Ascending aorta (tissue), 2 donors: ENCODE data around the gene RGR. TPM values are rescaled to one million over a fixed set of nuclear protein-coding genes. Genes with fewer than 3 reads are reported as not detected.
A peak's percentile ranks its signal among the peaks of the same experiment; 100 is the strongest.

Source experiments
- DNase-seq, 2 donors: peaks; one replicate each; pipeline ENCODE4 v3.0.0-alpha.2; 2019; ENCODE audit warnings: low spot score in 2 of 2
- H3K27ac ChIP-seq, 2 donors: fragments of 200-600 bp; sonication (generic); one replicate each; pipeline ENCODE4 v1.5.1; 2016 to 2017; ENCODE audit warnings: mild to moderate bottlenecking in 1 of 2
- H3K27me3 ChIP-seq: fragments of 200-600 bp; sonication (generic); one replicate; pipeline ENCODE4 v1.5.1; 2017
- H3K36me3 ChIP-seq, 2 donors: fragments of 200-600 bp; sonication (generic); one replicate each; pipeline ENCODE4 v1.5.1; 2016
- H3K4me1 ChIP-seq, 2 donors: fragments of 200-600 bp; sonication (generic); one replicate each; pipeline ENCODE4 v1.5.1; 2016 to 2017; ENCODE audit warnings: mild to moderate bottlenecking in 1 of 2
- H3K4me3 ChIP-seq, 2 donors: fragments of 200-600 bp; sonication (generic); one replicate each; pipeline ENCODE4 v1.5.1; 2016 to 2017; ENCODE audit warnings: mild to moderate bottlenecking in 1 of 2
- H3K9me3 ChIP-seq, 2 donors: fragments of 200-600 bp; sonication (generic); one replicate each; pipeline ENCODE4 v1.5.1; 2016
- CTCF ChIP-seq, 3 experiments: fragments of 200-600 bp in 2 of 3; fragments of 450-650 bp in 1 of 3; sonication (generic) in 2 of 3; IDR thresholded peaks; one replicate each; pipeline ENCODE4 v1.5.1; 2016 to 2019; ENCODE audit warnings: antibody characterized with exemption in 3 of 3, mild to moderate bottlenecking in 1 of 3, moderate library complexity in 1 of 3
- intact Hi-C: fragments of 100-400 bp; cut with DNase I; formaldehyde crosslinking; loops from one replicate; pipeline ENCODE4 v1.15.1; 2023
- total RNA-seq: library from RNA; depleted of rRNA; stranded (reverse); fragments of >200 nt; gene quantifications from one replicate; pipeline ENCODE4 v1.1.0, GENCODE V29; 2016

RGR gene
- total RNA-seq, 1 donor from 2014 or later = not detected

GRCh38 chr10:84237199-84238051, 7.4 kb upstream of the RGR start:
- Histone ChIP-seq H3K27me3 (no peaks in the 10 kb centered on the region), H3K4me1 (no peaks in the 10 kb centered on the region), H3K36me3 (no peaks in the 10 kb centered on the region), H3K4me3 (no peak overlapping the region), H3K27ac (no peak overlapping the region), H3K9me3 (no peaks in the 10 kb centered on the region)
- no peak for TF ChIP-seq CTCF (IDR thresholded peaks at IDR 0.05)
- intact Hi-C loops = no loop called here
- peak in 1 of 2 donors; percentile 59 for DNase-seq

GRCh38 chr10:84238909-84239308, 5.9 kb upstream of the RGR start:
- no peaks in the 10 kb centered on the region for H3K9me3 ChIP-seq
- intact Hi-C loops = no loop called here

GRCh38 chr10:84241185-84241790, 3.6 kb upstream of the RGR start, which contains the start of gene LRIT1:
Gene LRIT1 (minus strand): TSS chr10:84241546. CDS start chr10:84241439, 107 bp downstream.
- intact Hi-C loops = no loop called here

More at GRCh38 chr10:84238909-84239308, 5.9 kb upstream of the RGR start:
- Histone ChIP-seq H3K36me3 (no peaks in the 10 kb centered on the region), H3K27me3 (no peaks in the 10 kb centered on the region), H3K4me1 (no peaks in the 10 kb centered on the region), H3K27ac (no peak overlapping the region), H3K4me3 (no peak overlapping the region)
- no peak for DNase-seq
- no peak for TF ChIP-seq CTCF (IDR thresholded peaks at IDR 0.05)

GRCh38 chr10:84243759-84244158, 1.1 kb upstream of the RGR start:
- TF ChIP-seq CTCF (IDR thresholded peaks at IDR 0.05) = no peak
- DNase-seq = peak in 1 of 2 donors; percentile 8
- Histone ChIP-seq H3K36me3 (no peaks in the 10 kb centered on the region), H3K27ac (no peak overlapping the region), H3K4me1 (no peaks in the 10 kb centered on the region), H3K27me3 (no peaks in the 10 kb centered on the region), H3K9me3 (no peaks in the 10 kb centered on the region), H3K4me3 (no peak overlapping the region)
- intact Hi-C loops = no loop called here

More at GRCh38 chr10:84241185-84241790, 3.6 kb upstream of the RGR start, which contains the start of gene LRIT1:
- H3K27ac ChIP-seq = no peak within 1 kb of the TSS
- H3K36me3 ChIP-seq = no peaks in the 10 kb centered on the region
- H3K27me3 ChIP-seq = no peaks in the 10 kb centered on the region
- peak in 1 of 2 donors; percentile 39 for DNase-seq
- no peak within 1 kb of the TSS for H3K4me3 ChIP-seq
- H3K4me1 ChIP-seq = no peaks in the 10 kb centered on the region
- H3K9me3 ChIP-seq = no peaks in the 10 kb centered on the region
- TF ChIP-seq CTCF (IDR thresholded peaks at IDR 0.05) = no peak

GRCh38 chr10:84247496-84247895, 2.6 kb downstream of the RGR start:
- Histone ChIP-seq H3K27me3 (no peaks in the 10 kb centered on the region), H3K36me3 (no peaks in the 10 kb centered on the region), H3K9me3 (no peaks in the 10 kb centered on the region), H3K4me3 (no peak overlapping the region), H3K27ac (no peak overlapping the region), H3K4me1 (no peaks in the 10 kb centered on the region)
- intact Hi-C loops = no loop called here
- peak in 1 of 2 donors; percentile 28 for DNase-seq
- TF ChIP-seq CTCF (IDR thresholded peaks at IDR 0.05) = no peak
